Measurements from ENCODE around the gene KCNQ1.

Gene KCNQ1

DNA sequence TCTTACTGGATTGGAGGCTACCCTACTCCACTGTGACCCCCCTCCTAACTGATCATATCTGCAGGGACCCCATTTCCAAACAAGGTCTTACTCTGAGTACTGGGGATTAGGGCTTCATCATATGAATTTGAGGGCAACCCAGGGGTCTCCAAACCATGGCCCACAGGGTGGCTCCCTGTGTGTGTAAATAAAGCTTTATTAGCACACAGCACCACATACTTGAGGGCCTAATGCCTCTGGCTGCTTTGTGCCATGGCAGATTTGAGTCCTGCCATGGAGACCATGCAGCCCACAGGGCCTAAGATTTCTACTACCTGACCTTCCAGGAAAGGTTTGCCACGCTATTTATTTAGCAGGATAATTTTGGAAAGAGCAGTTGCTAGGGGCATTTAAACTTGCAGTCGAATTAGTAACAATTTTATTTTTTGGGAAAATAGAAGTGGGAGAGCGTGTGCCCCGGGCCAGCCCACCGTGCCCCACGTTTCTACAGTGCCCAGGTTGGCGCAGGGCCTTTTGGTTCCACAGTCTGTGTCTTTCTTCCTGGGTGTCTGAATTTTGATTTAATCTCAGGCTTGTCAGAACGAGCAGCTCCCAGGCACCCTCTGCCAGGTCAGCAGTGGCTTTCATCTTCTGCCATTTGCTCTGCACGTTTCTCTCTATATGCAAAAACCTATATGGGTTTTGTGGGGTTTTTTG, 92.3 kb downstream of the KCNQ1 start:
- no peak overlapping the region for H3K4me3 ChIP-seq (ENCODE audit: low read depth, low read length)
- H3K27me3 ChIP-seq (ENCODE audit: control insufficient read depth, insufficient read depth, low read length), result peaks cover 72% of the 10 kb centered on the region
- H3K9ac ChIP-seq (ENCODE audit: low read depth, low read length), result no peak overlapping the region
- peaks cover 8% of the 10 kb centered on the region for H3K4me1 ChIP-seq (ENCODE audit: control insufficient read depth, insufficient read depth, low read length)
- H3K9me3 ChIP-seq (ENCODE audit: control insufficient read depth, insufficient read depth, low read length), result no peaks in the 10 kb centered on the region
- H3K36me3 ChIP-seq (ENCODE audit: control insufficient read depth, insufficient read depth, low read length), result no peaks in the 10 kb centered on the region
- H3K27ac ChIP-seq (ENCODE audit: low read depth, low read length), result no peak overlapping the region

DNA sequence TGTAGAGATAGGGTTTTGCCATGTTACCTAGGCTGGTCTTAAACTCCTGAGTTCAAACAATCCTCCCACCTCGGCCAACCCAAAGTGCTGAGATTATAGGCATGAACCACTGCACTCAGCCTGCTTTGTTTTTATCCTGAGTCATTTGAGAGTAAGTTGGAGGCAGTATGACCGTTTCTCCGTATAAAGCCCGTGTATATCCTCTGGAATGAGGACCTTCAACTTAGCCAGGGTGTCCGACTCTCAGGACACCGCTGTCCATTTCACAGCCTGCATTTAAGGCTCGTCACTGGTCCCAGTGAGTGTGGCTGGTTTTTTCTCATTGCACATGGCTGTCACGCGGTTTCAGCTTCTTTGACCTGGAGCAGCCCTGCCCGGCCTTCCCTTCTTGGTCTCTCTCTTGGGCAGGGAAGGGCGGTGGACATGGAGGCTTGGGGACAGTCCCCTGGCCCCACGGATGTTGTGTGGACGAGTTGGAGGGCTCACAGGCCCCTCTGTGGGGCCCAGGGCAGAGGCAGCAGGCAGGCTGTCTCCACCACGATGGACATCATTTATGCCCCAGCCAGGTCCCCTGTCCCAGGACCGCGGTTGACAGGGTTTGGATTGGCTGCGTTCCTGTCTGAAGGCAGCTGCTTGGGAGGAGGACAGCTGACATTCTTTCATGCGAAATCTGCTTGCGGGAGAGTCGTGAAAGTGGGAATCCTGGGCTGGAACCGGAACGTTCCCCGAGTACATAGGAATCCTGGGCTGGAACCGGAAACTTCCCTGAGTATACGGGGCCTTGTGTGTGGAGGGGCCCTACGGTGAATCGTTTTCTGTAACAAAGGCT, 93.3 kb downstream of the KCNQ1 start:
- H3K27me3 ChIP-seq (ENCODE audit: control insufficient read depth, insufficient read depth, low read length), result peaks cover 79% of the 10 kb centered on the region

DNA sequence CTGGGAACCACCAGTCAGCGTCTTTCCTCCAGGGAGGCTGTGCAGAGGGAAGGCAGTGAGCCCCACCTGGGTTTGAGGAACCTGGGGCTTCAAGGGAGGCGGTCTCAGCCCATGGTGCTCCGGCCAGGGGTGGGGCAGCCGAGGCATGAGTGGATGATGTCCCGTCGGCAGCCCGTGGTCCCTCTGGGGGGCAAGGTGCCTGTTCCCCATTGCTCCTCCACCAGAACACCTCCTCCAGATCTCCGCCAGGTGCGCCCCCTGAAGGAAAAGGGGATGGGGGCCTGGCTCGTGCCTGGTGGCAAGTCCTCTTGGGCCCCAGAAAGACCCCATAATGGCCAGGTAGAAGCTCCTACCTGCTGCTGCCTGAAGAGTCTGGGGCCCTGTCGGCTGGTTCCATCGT, 94.1 kb downstream of the KCNQ1 start:
- H3K27ac ChIP-seq (ENCODE audit: low read depth, low read length), result no peak overlapping the region
- H3K27me3 ChIP-seq (ENCODE audit: control insufficient read depth, insufficient read depth, low read length), result peaks cover 83% of the 10 kb centered on the region
- H3K4me3 ChIP-seq (ENCODE audit: low read depth, low read length), result no peak overlapping the region
- no peaks in the 10 kb centered on the region for H3K4me1 ChIP-seq (ENCODE audit: control insufficient read depth, insufficient read depth, low read length)
- H3K9me3 ChIP-seq (ENCODE audit: control insufficient read depth, insufficient read depth, low read length), result no peaks in the 10 kb centered on the region
- H3K36me3 ChIP-seq (ENCODE audit: control insufficient read depth, insufficient read depth, low read length), result no peaks in the 10 kb centered on the region
- no peak overlapping the region for H3K9ac ChIP-seq (ENCODE audit: low read depth, low read length)

More for the DNA sequence above, 93.3 kb downstream of the KCNQ1 start:
- H3K4me1 ChIP-seq (ENCODE audit: control insufficient read depth, insufficient read depth, low read length), result peaks cover 6% of the 10 kb centered on the region
- no peak overlapping the region for H3K9ac ChIP-seq (ENCODE audit: low read depth, low read length)
- H3K27ac ChIP-seq (ENCODE audit: low read depth, low read length), result no peak overlapping the region
- H3K4me3 ChIP-seq (ENCODE audit: low read depth, low read length), result no peak overlapping the region
- H3K36me3 ChIP-seq (ENCODE audit: control insufficient read depth, insufficient read depth, low read length), result no peaks in the 10 kb centered on the region
- H3K9me3 ChIP-seq (ENCODE audit: control insufficient read depth, insufficient read depth, low read length), result no peaks in the 10 kb centered on the region

DNA sequence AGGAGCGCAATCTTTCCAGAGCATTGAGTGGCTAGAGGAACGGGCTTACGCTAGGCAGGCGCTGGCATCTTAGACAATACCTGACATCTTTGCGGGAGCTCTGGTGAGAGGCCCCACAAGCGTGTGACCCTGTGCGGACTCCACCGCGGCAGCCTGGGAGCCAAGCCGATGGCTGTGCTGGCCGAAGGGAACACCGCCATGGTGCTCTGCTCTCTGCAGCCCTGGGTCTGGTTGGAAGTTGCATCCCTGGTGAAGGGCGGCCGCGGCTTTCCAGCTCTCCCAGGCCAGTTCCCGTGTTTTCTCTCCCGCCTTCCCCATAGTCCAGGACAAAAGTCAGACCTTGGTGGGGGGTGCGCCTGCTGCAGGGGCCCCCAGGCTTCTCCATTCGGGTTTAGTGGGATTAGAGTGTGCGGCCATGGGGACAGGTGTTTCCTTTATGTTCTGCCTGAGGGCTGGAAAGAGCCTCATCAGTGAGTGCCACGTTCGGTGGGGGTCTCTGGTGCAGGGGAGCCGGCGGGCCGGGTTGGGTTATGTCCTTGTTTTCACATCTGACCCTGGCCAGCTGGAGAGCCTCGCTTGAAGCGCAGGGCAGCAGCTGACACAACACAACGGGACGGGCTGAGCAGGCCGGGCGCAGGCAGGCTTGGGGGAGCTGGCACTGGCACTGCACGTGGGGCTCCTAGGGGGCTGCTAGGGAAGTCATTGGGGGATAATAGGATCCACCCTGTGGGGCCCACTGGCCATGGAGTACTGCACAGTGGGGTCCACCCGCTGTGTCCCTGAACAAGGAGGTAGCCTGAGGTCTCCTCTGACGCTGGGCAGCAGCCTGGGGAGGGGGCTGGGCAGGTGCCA, 94.8 kb downstream of the KCNQ1 start:
- H3K4me1 ChIP-seq (ENCODE audit: control insufficient read depth, insufficient read depth, low read length), result no peaks in the 10 kb centered on the region
- no peak overlapping the region for H3K9ac ChIP-seq (ENCODE audit: low read depth, low read length)
- H3K4me3 ChIP-seq (ENCODE audit: low read depth, low read length), result no peak overlapping the region
- H3K27me3 ChIP-seq (ENCODE audit: control insufficient read depth, insufficient read depth, low read length), result peaks cover 81% of the 10 kb centered on the region
- no peaks in the 10 kb centered on the region for H3K9me3 ChIP-seq (ENCODE audit: control insufficient read depth, insufficient read depth, low read length)
- no peak overlapping the region for H3K27ac ChIP-seq (ENCODE audit: low read depth, low read length)
- H3K36me3 ChIP-seq (ENCODE audit: control insufficient read depth, insufficient read depth, low read length), result no peaks in the 10 kb centered on the region

DNA sequence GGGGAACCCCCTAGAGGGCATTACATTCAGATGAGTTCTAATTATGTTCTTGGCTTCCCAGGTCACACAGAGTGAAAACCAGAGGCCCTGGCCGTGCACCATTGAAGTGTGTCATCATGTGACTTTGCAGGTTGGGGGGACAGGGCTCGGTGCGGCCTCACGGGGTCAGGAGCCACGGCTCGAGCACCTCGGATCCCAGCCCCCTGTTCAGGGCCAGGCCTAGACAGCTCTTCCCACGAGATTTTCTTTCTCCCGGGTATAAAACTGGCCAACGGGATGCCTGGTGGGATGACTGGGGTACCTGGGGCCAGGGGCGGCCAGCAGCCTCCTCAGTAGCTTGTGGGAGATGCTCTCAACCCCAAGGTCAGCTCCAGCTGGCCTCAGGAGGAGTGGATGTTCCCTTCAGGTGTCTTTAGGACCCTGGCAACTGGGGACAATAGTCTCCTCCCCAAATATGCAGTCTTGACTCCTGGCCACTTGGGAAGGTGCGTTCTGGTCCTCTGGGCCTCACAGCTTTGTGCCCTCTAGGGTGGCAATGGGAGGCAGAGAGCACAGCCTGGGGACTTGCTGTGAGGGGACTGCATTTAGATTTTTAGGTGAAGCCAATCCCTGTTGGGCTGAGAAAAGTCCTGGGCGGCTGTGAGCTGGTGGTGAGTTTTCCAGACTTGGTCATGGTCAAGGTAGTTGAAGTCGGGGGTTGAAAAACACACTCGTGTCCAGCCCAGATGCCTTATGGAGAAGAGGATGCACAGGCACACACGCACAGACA, 95.6 kb downstream of the KCNQ1 start:
- no peak overlapping the region for H3K27ac ChIP-seq (ENCODE audit: low read depth, low read length)
- H3K4me3 ChIP-seq (ENCODE audit: low read depth, low read length), result no peak overlapping the region
- H3K9me3 ChIP-seq (ENCODE audit: control insufficient read depth, insufficient read depth, low read length), result no peaks in the 10 kb centered on the region
- H3K27me3 ChIP-seq (ENCODE audit: control insufficient read depth, insufficient read depth, low read length), result peaks cover 80% of the 10 kb centered on the region
- no peak overlapping the region for H3K9ac ChIP-seq (ENCODE audit: low read depth, low read length)
- H3K36me3 ChIP-seq (ENCODE audit: control insufficient read depth, insufficient read depth, low read length), result no peaks in the 10 kb centered on the region
- no peaks in the 10 kb centered on the region for H3K4me1 ChIP-seq (ENCODE audit: control insufficient read depth, insufficient read depth, low read length)

DNA sequence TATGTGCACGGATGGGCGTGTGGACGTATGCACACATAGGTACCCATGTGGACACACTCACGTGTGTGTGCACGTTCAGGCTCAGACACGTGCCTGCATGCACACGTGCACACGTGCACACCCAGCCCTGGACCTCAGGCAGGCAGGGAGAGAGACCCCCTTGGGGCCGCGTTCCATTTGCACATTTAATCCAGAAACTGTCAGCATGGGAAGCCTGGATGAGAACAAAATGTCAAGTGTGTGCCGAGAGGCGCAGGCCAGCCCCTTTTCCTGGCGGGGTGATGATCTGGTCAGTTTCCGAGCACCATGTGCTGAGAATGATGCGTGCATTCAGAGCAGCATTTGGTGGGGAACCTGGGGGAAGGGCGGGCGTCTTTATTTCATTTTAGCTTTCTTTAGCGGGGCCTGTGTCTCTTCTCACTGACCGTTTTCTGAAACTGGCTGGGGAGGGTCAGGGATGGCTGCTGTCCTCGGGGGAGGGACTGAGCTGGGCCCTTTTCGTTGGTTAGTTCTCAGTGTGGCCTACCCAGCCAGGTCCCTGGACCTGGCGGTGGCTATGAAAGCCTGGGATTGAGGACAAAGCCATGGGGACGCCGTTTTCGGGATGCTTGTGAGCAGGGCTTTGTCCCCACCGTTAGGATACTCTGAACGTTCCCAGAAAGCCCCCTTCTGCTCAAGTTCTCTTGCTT, 96.3 kb downstream of the KCNQ1 start:
- H3K27ac ChIP-seq (ENCODE audit: low read depth, low read length), result no peak overlapping the region
- H3K27me3 ChIP-seq (ENCODE audit: control insufficient read depth, insufficient read depth, low read length), result peaks cover 80% of the 10 kb centered on the region
- no peak overlapping the region for H3K4me3 ChIP-seq (ENCODE audit: low read depth, low read length)
- H3K9me3 ChIP-seq (ENCODE audit: control insufficient read depth, insufficient read depth, low read length), result no peaks in the 10 kb centered on the region
- H3K9ac ChIP-seq (ENCODE audit: low read depth, low read length), result no peak overlapping the region
- no peaks in the 10 kb centered on the region for H3K4me1 ChIP-seq (ENCODE audit: control insufficient read depth, insufficient read depth, low read length)
- H3K36me3 ChIP-seq (ENCODE audit: control insufficient read depth, insufficient read depth, low read length), result no peaks in the 10 kb centered on the region

DNA sequence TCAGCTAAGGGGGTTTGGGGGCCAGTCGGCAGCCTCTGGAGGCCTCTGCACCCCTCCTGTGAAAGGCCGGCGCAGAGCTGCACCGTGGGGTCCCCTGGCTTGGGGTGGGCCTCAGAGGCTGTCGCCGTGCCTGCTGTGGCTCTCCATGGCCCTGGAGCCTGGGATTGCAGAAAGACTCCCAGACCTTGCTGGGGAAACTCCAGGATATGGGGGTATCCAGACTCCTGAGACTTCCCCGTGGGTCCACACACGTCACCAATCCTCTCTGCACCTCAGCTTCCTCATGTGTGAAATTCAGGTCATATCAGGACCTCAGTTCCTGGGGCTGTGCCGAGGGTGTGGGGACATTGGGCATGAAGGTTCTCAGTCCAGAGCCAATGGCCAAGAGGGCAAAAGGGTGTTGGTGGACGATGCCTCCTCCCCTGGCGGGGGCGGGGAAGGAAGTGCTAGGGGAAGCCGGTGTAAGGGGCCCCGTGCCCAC, 97.1 kb downstream of the KCNQ1 start:
- Histone ChIP-seq H3K4me1 (ENCODE audit: control insufficient read depth, insufficient read depth, low read length) (no peaks in the 10 kb centered on the region), H3K9ac (ENCODE audit: low read depth, low read length) (no peak overlapping the region), H3K27ac (ENCODE audit: low read depth, low read length) (no peak overlapping the region)

DNA sequence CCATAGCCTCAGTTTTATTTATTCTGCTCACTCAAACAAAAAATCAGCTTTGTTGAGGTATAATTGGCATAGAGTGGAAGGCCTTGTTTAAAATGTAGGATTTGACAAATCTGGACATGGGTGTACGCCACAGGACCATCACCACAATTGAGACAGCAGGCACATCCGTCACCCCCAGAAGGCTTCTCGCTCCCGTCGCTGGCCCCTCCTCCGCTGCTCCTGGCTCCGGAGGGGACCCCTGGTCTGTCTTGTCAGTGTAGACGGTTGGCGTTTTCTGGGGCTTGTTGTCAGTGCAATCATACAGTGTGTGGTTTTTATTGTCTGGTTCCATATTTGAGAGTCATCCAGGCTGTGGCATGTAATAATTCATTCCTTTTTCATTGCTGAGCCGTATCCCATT, 97.6 kb downstream of the KCNQ1 start:
- H3K27ac ChIP-seq (ENCODE audit: low read depth, low read length), result no peak overlapping the region
- no peaks in the 10 kb centered on the region for H3K36me3 ChIP-seq (ENCODE audit: control insufficient read depth, insufficient read depth, low read length)
- peaks cover 88% of the 10 kb centered on the region for H3K27me3 ChIP-seq (ENCODE audit: control insufficient read depth, insufficient read depth, low read length)
- H3K9ac ChIP-seq (ENCODE audit: low read depth, low read length), result no peak overlapping the region
- no peaks in the 10 kb centered on the region for H3K9me3 ChIP-seq (ENCODE audit: control insufficient read depth, insufficient read depth, low read length)
- no peak overlapping the region for H3K4me3 ChIP-seq (ENCODE audit: low read depth, low read length)
- no peaks in the 10 kb centered on the region for H3K4me1 ChIP-seq (ENCODE audit: control insufficient read depth, insufficient read depth, low read length)

More for the DNA sequence above, 97.1 kb downstream of the KCNQ1 start:
- no peak overlapping the region for H3K4me3 ChIP-seq (ENCODE audit: low read depth, low read length)
- no peaks in the 10 kb centered on the region for H3K9me3 ChIP-seq (ENCODE audit: control insufficient read depth, insufficient read depth, low read length)
- H3K27me3 ChIP-seq (ENCODE audit: control insufficient read depth, insufficient read depth, low read length), result peaks cover 85% of the 10 kb centered on the region
- no peaks in the 10 kb centered on the region for H3K36me3 ChIP-seq (ENCODE audit: control insufficient read depth, insufficient read depth, low read length)

DNA sequence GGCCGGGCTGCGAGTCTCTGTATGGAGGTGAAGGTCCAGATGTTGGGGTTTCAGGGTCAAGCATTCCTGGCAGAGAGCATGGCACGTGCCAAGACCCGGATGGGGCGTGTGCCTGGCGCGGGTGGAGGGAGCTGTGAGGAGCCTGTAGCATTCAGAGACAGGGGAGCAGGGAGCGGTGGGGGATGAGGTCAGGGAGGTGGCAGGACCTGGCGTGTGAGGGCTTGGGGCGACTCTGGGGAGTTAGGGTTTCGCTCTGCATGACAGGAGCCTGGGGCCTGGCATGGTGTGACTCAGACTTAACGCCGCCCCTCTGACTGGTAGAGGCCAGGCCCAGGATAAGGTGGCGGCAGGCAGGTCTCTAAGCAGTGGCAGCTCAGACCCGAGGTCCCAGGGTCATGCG, 103.0 kb downstream of the KCNQ1 start:
- Histone ChIP-seq H3K27ac (ENCODE audit: low read depth, low read length) (no peak overlapping the region), H3K4me1 (ENCODE audit: control insufficient read depth, insufficient read depth, low read length) (no peaks in the 10 kb centered on the region), H3K36me3 (ENCODE audit: control insufficient read depth, insufficient read depth, low read length) (no peaks in the 10 kb centered on the region), H3K27me3 (ENCODE audit: control insufficient read depth, insufficient read depth, low read length) (peaks cover 95% of the 10 kb centered on the region), H3K9me3 (ENCODE audit: control insufficient read depth, insufficient read depth, low read length) (no peaks in the 10 kb centered on the region), H3K4me3 (ENCODE audit: low read depth, low read length) (no peak overlapping the region), H3K9ac (ENCODE audit: low read depth, low read length) (no peak overlapping the region)

DNA sequence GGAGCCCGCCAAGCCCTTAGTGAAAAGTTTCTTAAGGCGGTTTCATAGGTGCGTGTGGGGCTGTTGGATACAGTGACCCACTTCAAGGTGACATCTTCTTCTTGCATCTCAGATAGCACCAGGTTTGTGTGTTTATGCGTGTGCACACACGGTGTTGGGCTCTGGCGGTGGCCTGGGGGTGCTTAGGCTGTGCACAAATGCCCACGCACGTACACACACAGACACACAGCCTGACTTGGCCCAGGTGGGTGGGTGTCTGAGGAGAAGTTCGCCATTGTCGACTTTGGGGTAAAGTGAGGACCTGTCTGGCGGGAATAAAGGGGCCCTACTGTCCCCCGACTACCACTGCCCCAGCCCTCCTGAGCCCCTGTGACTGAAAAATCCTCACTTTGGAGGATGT, 103.8 kb downstream of the KCNQ1 start:
- no peak overlapping the region for H3K4me3 ChIP-seq (ENCODE audit: low read depth, low read length)
- H3K9ac ChIP-seq (ENCODE audit: low read depth, low read length), result no peak overlapping the region
- H3K36me3 ChIP-seq (ENCODE audit: control insufficient read depth, insufficient read depth, low read length), result no peaks in the 10 kb centered on the region
- H3K27ac ChIP-seq (ENCODE audit: low read depth, low read length), result no peak overlapping the region
- H3K9me3 ChIP-seq (ENCODE audit: control insufficient read depth, insufficient read depth, low read length), result no peaks in the 10 kb centered on the region
- no peaks in the 10 kb centered on the region for H3K4me1 ChIP-seq (ENCODE audit: control insufficient read depth, insufficient read depth, low read length)
- peaks cover 94% of the 10 kb centered on the region for H3K27me3 ChIP-seq (ENCODE audit: control insufficient read depth, insufficient read depth, low read length)
